HG03060 (cell line): ENCODE measurements around the gene NLRP1.

ENCODE experiments used
- ATAC-seq: cut with Tn5 transposase; IDR thresholded peaks from one replicate; pipeline ENCODE4 v1.9.1; 2021; ENCODE audit warnings: low read depth, moderate number of reproducible peaks; ENCODE audit not compliant: unreplicated experiment

The NLRP1 gene

DNA sequence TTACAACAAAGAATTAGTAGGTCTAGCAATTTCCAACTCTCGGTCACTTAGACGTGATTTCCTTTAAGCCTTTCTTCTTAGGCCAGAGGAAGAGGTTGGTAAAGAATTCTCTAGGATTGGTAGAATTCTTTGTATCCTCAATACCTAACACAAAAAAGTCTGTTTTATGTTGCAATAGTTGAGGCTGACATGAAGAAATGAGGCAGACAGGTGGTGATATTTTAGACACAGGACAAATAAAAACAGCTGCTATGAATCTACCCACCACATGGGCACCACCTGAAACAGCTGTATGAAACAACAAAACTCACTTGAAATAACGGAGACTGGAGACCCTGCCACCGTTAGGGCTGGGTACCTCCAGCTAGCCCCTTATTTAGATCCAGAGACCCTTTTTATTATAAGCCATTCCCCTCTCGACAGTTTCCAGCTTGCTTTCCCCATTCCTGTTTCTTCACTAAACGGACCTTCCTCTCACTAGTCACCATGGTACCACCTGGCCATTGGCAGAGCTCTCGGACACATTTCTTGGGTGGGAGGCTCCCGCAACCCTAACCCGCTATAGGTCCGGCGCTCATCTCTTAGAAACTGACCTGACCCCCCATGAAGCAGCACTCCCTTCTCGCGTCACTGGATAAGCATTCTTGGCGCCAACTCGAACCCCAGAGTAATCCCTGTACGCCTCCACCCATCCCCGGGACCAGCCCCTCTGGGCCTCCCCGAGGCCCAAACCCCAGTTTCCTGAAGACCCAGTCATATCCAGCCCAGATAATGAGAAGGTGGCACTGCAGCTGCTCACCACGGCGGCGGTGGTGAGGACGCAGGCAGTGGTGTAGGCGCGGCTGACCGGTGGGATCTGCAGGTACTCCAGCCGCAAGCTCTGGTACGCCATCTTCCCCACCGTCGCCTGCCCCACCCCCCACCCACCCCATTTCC, 98.8 kb downstream of the NLRP1 start, which contains the start of gene DERL2:
Gene DERL2 (minus strand): TSS at position 909 of the 936 bp plus-strand sequence. CDS start 17 bp downstream, at position 892.
- ATAC-seq, result peak; percentile 16

DNA sequence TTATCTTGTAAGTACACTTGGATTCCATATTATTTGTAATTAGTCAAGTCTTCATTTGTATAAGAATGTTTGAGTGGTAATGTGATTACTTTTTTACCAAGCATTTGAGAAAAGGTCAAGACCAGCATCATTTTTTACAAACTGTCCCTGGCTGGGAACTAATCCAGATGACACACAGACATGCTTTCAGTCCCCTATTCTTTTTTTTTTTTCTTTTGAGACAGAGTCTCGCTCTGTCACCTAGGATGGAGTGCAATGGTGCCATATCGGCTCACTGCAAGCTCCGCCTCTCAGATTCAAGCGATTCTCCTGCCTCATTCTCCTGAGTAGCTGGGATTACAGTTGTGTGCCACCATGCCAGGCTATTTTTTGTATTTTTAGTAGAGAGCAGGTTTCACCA, 102.9 kb downstream of the NLRP1 start:
- ATAC-seq, result no peak

DNA sequence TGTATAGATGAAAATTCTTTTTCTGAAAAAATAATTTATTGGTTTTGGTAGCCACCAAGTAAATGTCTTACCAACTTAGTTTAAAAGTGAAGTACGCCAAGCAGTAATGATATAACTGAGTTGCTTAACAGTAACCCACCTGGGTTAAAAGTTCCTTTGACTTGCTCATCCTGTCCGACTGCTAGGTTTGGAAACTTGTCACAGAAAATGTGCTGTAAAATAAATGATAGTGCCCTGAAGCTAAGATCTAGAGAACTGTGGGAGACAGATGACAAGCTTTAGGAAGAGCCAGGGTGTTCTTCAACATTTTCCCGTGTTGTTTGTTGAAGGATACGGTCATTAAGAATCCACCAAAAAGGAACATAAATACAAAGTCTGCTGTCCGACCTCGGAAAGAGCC, 103.3 kb downstream of the NLRP1 start:
- no peak for ATAC-seq

DNA sequence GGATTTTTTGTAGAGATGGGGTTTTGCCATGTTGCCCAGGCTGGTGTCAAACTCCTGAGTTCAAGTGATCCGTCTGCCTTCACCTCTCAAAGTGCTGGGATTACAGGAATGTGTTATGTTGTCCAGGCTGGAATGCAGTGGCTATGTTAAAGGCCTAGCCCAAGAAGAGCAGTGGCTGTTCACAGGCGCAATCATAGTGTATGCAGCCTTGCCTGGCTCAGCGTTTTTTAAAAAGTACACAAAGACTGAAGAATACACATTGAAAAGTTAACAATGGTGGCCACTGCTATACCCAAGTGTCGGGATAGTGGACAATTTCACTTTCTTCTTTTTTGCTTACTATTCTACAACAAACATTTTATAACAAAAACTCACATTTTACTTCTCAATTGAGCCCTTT, 105.3 kb downstream of the NLRP1 start:
- ATAC-seq, result no peak

DNA sequence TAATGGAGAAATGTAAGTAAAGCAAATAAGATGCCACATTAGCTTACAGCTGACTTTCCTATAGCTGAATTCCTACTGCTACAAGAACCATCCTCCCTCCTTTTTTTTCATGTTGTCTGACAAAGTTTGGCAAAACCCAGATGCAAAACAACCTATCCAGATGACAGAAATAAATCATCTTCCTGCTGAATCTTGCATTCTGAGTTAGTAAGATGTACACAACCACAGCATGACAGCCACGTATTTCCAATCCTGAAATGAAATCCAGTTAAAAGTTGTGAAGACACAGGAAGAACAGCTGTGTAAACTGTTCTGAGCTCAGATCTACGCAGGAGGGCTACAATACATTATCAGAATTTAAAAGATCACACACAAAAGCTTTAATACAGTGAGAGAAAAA, 110.4 kb downstream of the NLRP1 start:
- no peak for ATAC-seq

DNA sequence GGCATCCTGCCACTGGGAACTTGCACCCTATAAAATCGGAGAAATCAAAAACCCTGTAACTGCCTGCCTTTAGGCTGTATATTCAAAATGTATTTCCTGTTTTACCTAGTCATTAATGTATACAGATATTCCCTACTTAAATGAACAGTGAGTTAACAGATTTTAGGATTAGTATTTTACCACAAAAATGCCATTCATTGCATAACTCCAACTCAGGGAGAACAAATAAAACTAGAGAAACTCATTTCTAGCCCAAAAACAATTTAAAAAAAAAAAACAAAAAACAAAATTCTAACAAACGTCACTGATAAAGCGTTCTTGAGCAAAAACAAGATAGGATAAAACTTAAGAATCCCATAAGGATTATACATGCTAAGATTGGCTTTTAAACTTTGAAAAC, 111.8 kb downstream of the NLRP1 start:
- no peak for ATAC-seq

DNA sequence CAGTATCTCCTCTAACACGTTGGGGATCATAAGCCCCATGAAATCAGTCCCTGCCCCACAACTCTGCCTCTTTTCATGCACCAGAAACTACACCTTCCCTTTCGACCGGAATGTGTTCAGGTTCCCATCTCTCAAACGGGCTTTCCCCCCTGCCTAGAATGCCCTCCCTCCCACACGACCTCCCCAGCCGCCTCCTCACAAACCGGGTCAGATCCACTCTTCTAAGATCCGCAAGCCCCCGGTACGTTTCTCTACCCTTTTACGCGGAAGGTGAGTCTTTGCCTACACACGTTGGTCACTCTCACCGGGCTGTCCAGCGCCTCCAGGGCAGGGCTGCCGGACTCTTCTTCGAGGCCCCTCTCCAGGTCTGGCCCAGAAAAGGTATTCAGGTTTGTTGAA, 116.2 kb downstream of the NLRP1 start:
- no peak for ATAC-seq

DNA sequence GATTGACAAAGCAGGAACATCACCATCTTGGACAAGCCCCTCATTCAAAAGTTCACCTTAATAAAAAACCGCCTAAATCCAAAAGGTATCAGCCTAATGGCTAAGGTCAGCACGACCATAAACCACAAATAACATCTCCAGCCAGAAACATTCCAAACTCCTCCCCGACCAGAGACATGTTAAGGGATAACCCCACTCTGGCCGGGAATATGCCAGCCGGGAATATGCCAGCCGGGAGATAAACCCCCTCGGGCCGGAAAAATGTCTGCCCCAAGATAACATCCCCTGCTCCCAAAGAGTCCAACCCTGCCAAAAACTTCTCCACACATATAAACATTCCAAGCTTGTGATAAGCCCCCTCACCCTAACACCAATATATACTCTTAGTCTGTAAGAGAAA, 116.9 kb downstream of the NLRP1 start:
- ATAC-seq, result no peak

DNA sequence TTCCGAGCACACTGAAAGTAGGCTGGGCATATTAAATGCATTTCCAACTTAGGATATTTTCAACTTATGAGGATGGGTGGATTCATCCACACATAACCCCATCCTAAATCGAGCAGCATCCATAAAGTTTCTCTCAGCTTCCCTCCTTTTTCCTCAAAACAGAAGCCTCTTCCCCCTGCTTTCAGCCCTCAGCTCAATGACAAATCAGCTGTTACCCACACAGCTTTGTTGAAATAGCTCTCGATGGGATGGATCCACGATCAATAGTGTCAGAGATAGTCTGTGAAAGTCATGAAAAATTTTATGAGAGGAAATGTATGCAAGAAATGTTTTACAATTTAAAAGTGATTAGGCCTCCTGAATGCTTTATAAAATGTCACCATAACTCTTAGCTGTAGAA, 118.0 kb downstream of the NLRP1 start:
- ATAC-seq, result no peak

DNA sequence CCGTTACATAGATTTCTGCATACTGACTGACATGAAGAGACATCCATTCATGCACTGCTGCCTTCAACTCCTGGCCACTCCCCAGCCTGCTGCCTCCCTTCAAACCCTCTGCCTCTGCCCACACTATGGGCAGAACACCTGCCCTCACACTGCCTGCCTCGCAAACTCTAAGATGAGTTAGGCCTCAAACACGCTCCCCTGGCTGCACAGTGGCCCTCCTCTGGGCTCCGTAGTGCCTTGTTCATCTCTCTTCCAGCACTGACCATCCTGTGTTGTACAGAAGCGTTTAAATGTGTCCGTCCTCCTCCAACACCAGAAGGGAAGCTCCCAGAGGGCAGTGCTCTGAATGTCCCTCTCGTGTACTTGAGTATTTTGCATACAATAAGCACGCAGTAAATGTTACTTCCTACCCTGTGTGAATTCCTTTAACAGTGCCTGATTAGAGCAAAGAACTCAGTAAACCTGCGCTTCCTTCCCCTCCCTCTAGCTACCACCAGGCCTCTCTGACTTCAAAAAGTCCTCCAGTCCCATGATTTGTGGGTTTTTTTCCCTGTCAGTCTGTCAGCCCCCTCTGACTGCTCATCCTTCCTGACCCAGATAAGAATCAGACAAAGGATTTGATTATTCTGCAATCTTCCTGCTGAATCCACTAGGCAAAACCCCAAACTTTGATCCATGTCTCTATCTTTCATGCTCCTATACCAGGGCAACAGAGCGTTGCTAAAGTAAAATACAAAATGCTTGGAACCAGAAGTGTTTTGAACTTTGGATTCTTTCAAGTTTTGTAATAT, 119.4 kb downstream of the NLRP1 start:
- no peak for ATAC-seq
